Measurements from ENCODE around the gene IGF2.

The IGF2 gene

GRCh38 chr11:2151500-2152257 lies 12.5 kb upstream of the IGF2 start:
- Mint-ChIP-seq H3K27ac (no peak overlapping the region), H3K36me3 (ENCODE audit: low read depth) (no peaks in the 10 kb centered on the region), H3K4me3 (no peak overlapping the region), H3K4me1 (ENCODE audit: low read depth) (no peaks in the 10 kb centered on the region), H3K27me3 (ENCODE audit: low read depth) (peaks cover 28% of the 10 kb centered on the region), H3K9me3 (no peaks in the 10 kb centered on the region)

- H3K4me3 Mint-ChIP-seq: no peak overlapping the region
These were observed 11.0 kb upstream of the IGF2 start for GRCh38 chr11:2149864-2150847.

GRCh38 chr11:2149460-2149859 lies 10.3 kb upstream of the IGF2 start:
- Mint-ChIP-seq H3K27me3 (ENCODE audit: low read depth) (peaks cover 50% of the 10 kb centered on the region), H3K4me1 (ENCODE audit: low read depth) (no peaks in the 10 kb centered on the region), H3K36me3 (ENCODE audit: low read depth) (no peaks in the 10 kb centered on the region), H3K9me3 (no peaks in the 10 kb centered on the region), H3K4me3 (no peak overlapping the region), H3K27ac (no peak overlapping the region)

More at GRCh38 chr11:2149864-2150847, 11.0 kb upstream of the IGF2 start:
- Mint-ChIP-seq H3K27ac (no peak overlapping the region), H3K27me3 (ENCODE audit: low read depth) (peaks cover 43% of the 10 kb centered on the region), H3K36me3 (ENCODE audit: low read depth) (no peaks in the 10 kb centered on the region), H3K4me1 (ENCODE audit: low read depth) (no peaks in the 10 kb centered on the region), H3K9me3 (no peaks in the 10 kb centered on the region)

GRCh38 chr11:2148595-2148994 lies 9.4 kb upstream of the IGF2 start:
- no peaks in the 10 kb centered on the region for H3K9me3 Mint-ChIP-seq
- H3K4me1 Mint-ChIP-seq (ENCODE audit: low read depth): no peaks in the 10 kb centered on the region
- H3K27ac Mint-ChIP-seq: no peak overlapping the region
- no peaks in the 10 kb centered on the region for H3K36me3 Mint-ChIP-seq (ENCODE audit: low read depth)
- no peak overlapping the region for H3K4me3 Mint-ChIP-seq
- H3K27me3 Mint-ChIP-seq (ENCODE audit: low read depth): peaks cover 56% of the 10 kb centered on the region

GRCh38 chr11:2147391-2147790 lies 8.2 kb upstream of the IGF2 start:
- Mint-ChIP-seq H3K27ac (no peak overlapping the region), H3K27me3 (ENCODE audit: low read depth) (peaks cover 68% of the 10 kb centered on the region), H3K4me3 (no peak overlapping the region)

GRCh38 chr11:2146051-2146450 lies 6.9 kb upstream of the IGF2 start:
- Mint-ChIP-seq H3K36me3 (ENCODE audit: low read depth) (no peaks in the 10 kb centered on the region), H3K27ac (no peak overlapping the region), H3K9me3 (no peaks in the 10 kb centered on the region), H3K4me1 (ENCODE audit: low read depth) (peaks cover 5% of the 10 kb centered on the region), H3K27me3 (ENCODE audit: low read depth) (peaks cover 82% of the 10 kb centered on the region), H3K4me3 (no peak overlapping the region)

More at GRCh38 chr11:2147391-2147790, 8.2 kb upstream of the IGF2 start:
- Mint-ChIP-seq H3K4me1 (ENCODE audit: low read depth) (peaks cover 5% of the 10 kb centered on the region), H3K9me3 (no peaks in the 10 kb centered on the region), H3K36me3 (ENCODE audit: low read depth) (no peaks in the 10 kb centered on the region)

GRCh38 chr11:2144544-2145248 lies 5.5 kb upstream of the IGF2 start:
- Mint-ChIP-seq H3K27ac (no peak overlapping the region), H3K36me3 (ENCODE audit: low read depth) (no peaks in the 10 kb centered on the region), H3K9me3 (no peaks in the 10 kb centered on the region), H3K27me3 (ENCODE audit: low read depth) (peaks cover 78% of the 10 kb centered on the region), H3K4me3 (no peak overlapping the region), H3K4me1 (ENCODE audit: low read depth) (peaks cover 5% of the 10 kb centered on the region)

- H3K27me3 Mint-ChIP-seq (ENCODE audit: low read depth): peaks cover 75% of the 10 kb centered on the region
These were observed 4.8 kb upstream of the IGF2 start for GRCh38 chr11:2143799-2144543.

DNA sequence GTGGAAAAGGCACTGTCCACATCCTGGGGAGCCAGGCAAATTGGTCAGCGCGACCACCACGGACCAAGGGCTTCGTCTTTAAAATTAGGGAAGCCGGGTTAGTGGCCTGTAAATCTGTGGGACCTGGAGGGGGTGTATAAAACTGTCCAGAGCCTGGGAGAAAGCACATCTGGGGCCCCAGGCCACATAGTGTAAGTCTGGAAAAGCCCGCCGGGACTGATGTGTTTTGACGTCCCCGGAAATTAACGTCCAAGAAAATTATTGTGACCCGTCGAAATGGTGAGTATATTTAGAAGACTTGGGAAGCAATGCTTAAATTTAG lies 4.2 kb upstream of the IGF2 start:
- Mint-ChIP-seq H3K27ac (no peak overlapping the region), H3K27me3 (ENCODE audit: low read depth) (peaks cover 73% of the 10 kb centered on the region), H3K4me3 (no peak overlapping the region), H3K36me3 (ENCODE audit: low read depth) (no peaks in the 10 kb centered on the region), H3K9me3 (no peaks in the 10 kb centered on the region), H3K4me1 (ENCODE audit: low read depth) (peaks cover 5% of the 10 kb centered on the region)

More at GRCh38 chr11:2143799-2144543, 4.8 kb upstream of the IGF2 start:
- H3K36me3 Mint-ChIP-seq (ENCODE audit: low read depth): no peaks in the 10 kb centered on the region
- H3K27ac Mint-ChIP-seq: no peak overlapping the region
- no peak overlapping the region for H3K4me3 Mint-ChIP-seq
- H3K9me3 Mint-ChIP-seq: no peaks in the 10 kb centered on the region
- H3K4me1 Mint-ChIP-seq (ENCODE audit: low read depth): peaks cover 5% of the 10 kb centered on the region

DNA sequence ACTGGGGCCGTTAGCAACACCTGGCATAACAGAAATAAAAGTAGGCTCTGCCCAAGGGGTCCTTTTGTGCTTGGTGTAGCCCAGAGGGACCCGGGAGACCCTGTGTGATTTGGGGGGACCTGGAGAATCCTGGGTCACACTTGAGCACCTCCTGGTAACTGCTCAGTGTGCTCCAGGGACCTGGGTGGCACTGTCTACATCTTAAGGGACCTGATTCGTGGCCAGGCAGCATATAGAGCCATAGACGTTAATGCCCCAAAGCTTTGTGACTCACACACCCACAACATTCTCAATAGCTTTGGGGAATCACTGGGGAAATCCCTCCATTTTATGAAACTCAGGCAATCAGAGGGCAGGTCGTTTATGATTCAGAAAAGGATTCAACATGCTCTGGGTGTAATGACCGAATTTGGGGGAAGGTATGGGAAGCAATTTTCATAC lies 3.6 kb upstream of the IGF2 start:
- peak overlapping the region; percentile 41 for H3K27ac Mint-ChIP-seq
- no peak overlapping the region for H3K4me3 Mint-ChIP-seq
- H3K9me3 Mint-ChIP-seq: no peaks in the 10 kb centered on the region
- H3K4me1 Mint-ChIP-seq (ENCODE audit: low read depth): peaks cover 5% of the 10 kb centered on the region
- peaks cover 75% of the 10 kb centered on the region for H3K27me3 Mint-ChIP-seq (ENCODE audit: low read depth)
- H3K36me3 Mint-ChIP-seq (ENCODE audit: low read depth): no peaks in the 10 kb centered on the region

GRCh38 chr11:2142300-2142759 lies 3.1 kb upstream of the IGF2 start:
- Mint-ChIP-seq H3K4me1 (ENCODE audit: low read depth) (peaks cover 5% of the 10 kb centered on the region), H3K4me3 (no peak overlapping the region), H3K27ac (peak overlapping the region; percentile 24), H3K9me3 (no peaks in the 10 kb centered on the region), H3K36me3 (ENCODE audit: low read depth) (no peaks in the 10 kb centered on the region), H3K27me3 (ENCODE audit: low read depth) (peaks cover 80% of the 10 kb centered on the region)

DNA sequence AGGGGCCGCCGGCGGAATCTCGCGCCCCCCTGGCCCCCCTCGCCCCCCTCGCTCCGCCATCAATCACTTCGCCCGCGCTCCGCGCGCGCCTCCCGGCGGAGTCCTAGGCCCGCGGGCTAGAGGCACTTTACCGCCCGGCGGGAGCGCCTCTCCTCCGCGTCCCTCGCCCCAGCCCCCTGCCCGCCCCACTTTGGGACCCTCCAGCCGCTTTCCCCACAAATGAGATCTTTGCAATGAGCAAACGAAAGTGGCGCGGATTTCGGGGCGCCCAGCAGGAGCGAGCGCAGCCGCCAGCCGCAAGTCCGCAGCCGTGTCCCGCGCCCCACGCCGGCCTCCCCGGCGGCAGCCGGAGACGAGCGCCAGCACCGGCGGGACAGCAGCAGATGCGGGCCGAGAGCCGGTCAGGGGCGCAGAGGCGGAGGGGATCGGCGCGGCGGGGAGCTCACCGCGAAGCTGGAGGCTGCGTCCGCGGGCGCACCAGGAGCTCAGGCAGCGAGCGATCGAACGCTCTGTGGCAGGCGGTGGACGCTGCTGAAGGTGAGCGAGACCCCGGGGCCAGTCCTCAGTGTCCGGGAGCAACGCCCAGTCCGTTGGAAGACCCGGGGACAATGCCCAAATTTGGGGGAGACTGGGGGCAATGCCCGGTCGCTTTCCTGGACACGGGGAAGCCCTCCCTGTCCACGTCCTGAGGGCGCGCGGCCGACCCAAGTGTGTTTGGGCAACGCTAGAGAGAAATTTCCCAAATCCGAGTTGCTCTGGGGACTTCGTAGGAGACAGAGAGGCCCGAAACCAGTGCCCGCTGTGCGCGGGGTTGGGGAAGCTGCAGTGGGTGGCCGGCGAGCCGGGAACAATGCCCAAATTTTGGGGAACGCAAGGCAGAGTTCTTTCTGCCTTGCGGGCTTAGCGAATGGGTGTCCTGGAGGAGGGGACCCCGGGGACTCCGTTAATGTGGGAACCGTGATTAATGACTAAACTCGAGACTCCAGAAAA lies 1.5 kb upstream of the IGF2 start:
- no peaks in the 10 kb centered on the region for H3K9me3 Mint-ChIP-seq
- H3K4me1 Mint-ChIP-seq (ENCODE audit: low read depth): peaks cover 5% of the 10 kb centered on the region
- peak overlapping the region; percentile 15 for H3K27ac Mint-ChIP-seq
- H3K27me3 Mint-ChIP-seq (ENCODE audit: low read depth): peaks cover 80% of the 10 kb centered on the region
- no peak overlapping the region for H3K4me3 Mint-ChIP-seq
- H3K36me3 Mint-ChIP-seq (ENCODE audit: low read depth): no peaks in the 10 kb centered on the region

Data from T-helper 1 cell treated with Interleukin-12 subunit alpha and Interleukin-12 subunit beta and Interleukin-4 antibody, amounts not matched to agents 30 μg/mL and 1 μg/mL, for 36 hours (primary cell).